GM12891 (cell line): ENCODE results near the gene ITGB1BP1.

Source experiments
- DNase-seq: peaks from one replicate; pipeline ENCODE4 v3.0.0; 2011; ENCODE audit warnings: low spot score; ENCODE audit not compliant: insufficient read length
- FAIRE-seq: peaks from 2 replicates; lab custom pipeline; 2011; peaks lifted over from hg19 to GRCh38; lab: Jason Lieb, UNC
- PAX5 ChIP-seq: IDR thresholded peaks from 2 replicates; pipeline ENCODE4 v1.6.1; 2011; ENCODE audit warnings: low read length, moderate library complexity, mild to moderate bottlenecking; ENCODE audit not compliant: insufficient read depth, severe bottlenecking
- POLR2A ChIP-seq: IDR thresholded peaks from 2 replicates; pipeline ENCODE4 v1.6.1; 2011; ENCODE audit warnings: low read depth, low read length, control low read depth
- POLR2AphosphoS5 ChIP-seq: IDR thresholded peaks from 2 replicates; pipeline ENCODE4 v1.6.1; 2011; ENCODE audit warnings: low read depth, low read length, control low read depth
- POU2F2 ChIP-seq: IDR thresholded peaks from 2 replicates; pipeline ENCODE4 v1.6.1; 2011; ENCODE audit warnings: low read depth, mild to moderate bottlenecking, control low read depth, low read length, moderate library complexity
- SPI1 ChIP-seq: IDR thresholded peaks from 2 replicates; pipeline ENCODE4 v1.6.1; 2011; ENCODE audit warnings: low read depth, low read length, control low read depth
- TAF1 ChIP-seq: IDR thresholded peaks from 2 replicates; pipeline ENCODE4 v1.6.1; 2011; ENCODE audit warnings: low read depth, low read length, control low read depth

Gene ITGB1BP1

GRCh38 chr2:9415516-9416169 lies 7.7 kb downstream of the ITGB1BP1 start:
- FAIRE-seq (no peak), DNase-seq (no peak)
- no peak for TF ChIP-seq SPI1
- TF ChIP-seq POU2F2: no peak
- no peak for TF ChIP-seq TAF1
- no peak for TF ChIP-seq POLR2AphosphoS5
- TF ChIP-seq POLR2A: no peak
- TF ChIP-seq PAX5: no peak

DNA sequence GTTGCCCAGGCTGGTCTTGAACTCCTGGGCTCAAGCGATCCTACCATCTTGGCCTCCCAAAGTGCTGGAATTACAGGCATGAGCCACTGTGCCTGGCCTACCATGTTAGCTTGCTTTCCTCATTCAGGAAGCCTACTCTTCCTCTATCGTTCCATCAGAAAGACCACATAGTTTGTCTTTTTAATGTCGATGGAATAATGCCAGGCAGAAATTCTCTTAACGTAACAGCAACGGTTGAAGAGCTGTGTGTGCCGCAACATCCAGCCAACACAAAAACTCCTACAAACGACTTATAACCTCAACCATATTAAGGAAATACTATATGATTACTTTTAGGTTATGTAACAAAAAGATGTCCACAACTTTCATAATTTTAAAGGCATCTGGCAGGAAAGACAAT lies 10.5 kb downstream of the ITGB1BP1 start:
- DNase-seq (no peak), FAIRE-seq (no peak)
- TF ChIP-seq POLR2A: no peak
- TF ChIP-seq PAX5: no peak
- TF ChIP-seq POLR2AphosphoS5: no peak

- FAIRE-seq: no peak
- no peak for DNase-seq
- TF ChIP-seq SPI1 (peak; percentile 82), POLR2A (no peak), TAF1 (no peak)
These were observed 13.2 kb downstream of the ITGB1BP1 start for GRCh38 chr2:9410108-9410507.

GRCh38 chr2:9408641-9409151 lies 14.6 kb downstream of the ITGB1BP1 start:
- DNase-seq (no peak), FAIRE-seq (no peak)
- no peak for TF ChIP-seq PAX5
- no peak for TF ChIP-seq SPI1
- no peak for TF ChIP-seq POU2F2
- TF ChIP-seq TAF1: no peak
- TF ChIP-seq POLR2A: no peak
- TF ChIP-seq POLR2AphosphoS5: no peak

GRCh38 chr2:9407363-9407811 lies 15.9 kb downstream of the ITGB1BP1 start:
- DNase-seq (no peak), FAIRE-seq (no peak)
- TF ChIP-seq POLR2AphosphoS5: no peak
- TF ChIP-seq POLR2A: no peak
- TF ChIP-seq TAF1: no peak
- TF ChIP-seq POU2F2: no peak
- no peak for TF ChIP-seq SPI1
- no peak for TF ChIP-seq PAX5

GRCh38 chr2:9406529-9407362 lies 16.6 kb downstream of the ITGB1BP1 start:
- DNase-seq (no peak), FAIRE-seq (no peak)
- TF ChIP-seq PAX5 (no peak), TAF1 (no peak), SPI1 (no peak), POU2F2 (no peak), POLR2A (no peak), POLR2AphosphoS5 (no peak)

GRCh38 chr2:9405636-9406035 lies 17.7 kb downstream of the ITGB1BP1 start:
- FAIRE-seq (no peak), DNase-seq (no peak)
- no peak for TF ChIP-seq TAF1
- TF ChIP-seq POLR2AphosphoS5: no peak
- no peak for TF ChIP-seq POLR2A
- no peak for TF ChIP-seq SPI1
- no peak for TF ChIP-seq PAX5

- FAIRE-seq: no peak
- TF ChIP-seq POLR2AphosphoS5 (no peak), PAX5 (no peak), SPI1 (no peak), TAF1 (no peak), POLR2A (no peak), POU2F2 (no peak)
- no peak for DNase-seq
These were observed 18.9 kb downstream of the ITGB1BP1 start for GRCh38 chr2:9404451-9404850.

DNA sequence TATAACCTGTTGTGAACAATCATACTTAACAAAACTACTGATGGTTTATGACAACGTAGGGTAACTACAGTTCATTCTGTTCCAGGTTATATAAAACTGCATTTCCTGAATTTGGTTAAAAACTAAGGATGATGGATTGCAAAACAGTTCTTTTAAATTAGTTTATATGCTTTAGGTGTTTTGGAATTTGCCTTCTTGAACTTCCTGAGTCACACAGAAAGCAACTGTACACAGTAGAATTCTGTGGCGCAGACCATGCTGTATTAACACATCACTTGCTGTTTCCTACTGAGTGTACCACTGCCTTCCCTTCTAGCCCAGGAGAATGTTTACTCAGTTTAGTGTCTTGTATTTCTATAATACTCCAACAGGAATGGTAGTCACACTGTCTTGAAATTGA lies 19.4 kb downstream of the ITGB1BP1 start:
- DNase-seq: no peak
- FAIRE-seq: no peak
- TF ChIP-seq TAF1: no peak

- FAIRE-seq: no peak
- TF ChIP-seq POLR2A (no peak), TAF1 (no peak), PAX5 (no peak), SPI1 (no peak), POLR2AphosphoS5 (no peak), POU2F2 (no peak)
- DNase-seq: no peak
These were observed 21.5 kb downstream of the ITGB1BP1 start for GRCh38 chr2:9401646-9402371.
